ENCODE measurements around the gene TMEM89. TPM values are rescaled to one million over a fixed set of nuclear protein-coding genes. Genes with fewer than 3 reads are reported as not detected.

TMEM89 gene
- total RNA-seq, 1 donor, result not detected

DNA sequence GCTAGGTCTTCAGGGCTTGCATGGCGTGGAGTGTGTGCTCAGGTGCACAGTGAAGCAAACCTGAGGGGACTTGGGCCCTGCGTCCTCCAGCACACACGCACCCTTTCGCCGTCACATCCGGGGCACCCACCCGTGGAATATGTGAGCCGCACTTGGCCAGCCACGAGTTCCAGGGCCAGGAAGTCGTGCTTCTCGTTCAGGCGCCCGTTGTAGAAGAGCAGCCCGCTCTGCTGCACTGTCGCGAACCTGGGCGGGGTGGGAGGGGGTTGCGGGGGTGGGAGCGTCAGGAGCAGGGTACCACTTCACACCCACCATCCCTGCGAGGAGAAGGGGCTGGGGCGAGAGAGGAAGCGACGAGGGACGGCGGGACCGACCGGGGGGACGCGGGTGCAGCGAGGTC lies 34.0 kb upstream of the TMEM89 start:
- Histone ChIP-seq H3K4me1 (ENCODE audit: insufficient read depth, low read length) (peaks cover 3% of the 10 kb centered on the region), H3K4me3 (ENCODE audit: insufficient read depth, low read length) (peak overlapping the region; percentile 70), H3K36me3 (ENCODE audit: insufficient read depth, low read length) (no peaks in the 10 kb centered on the region), H3K4me2 (ENCODE audit: insufficient read depth, low read length) (peak overlapping the region; percentile 77), H3K27me3 (ENCODE audit: insufficient read depth, low read length) (no peaks in the 10 kb centered on the region), H3K79me2 (ENCODE audit: insufficient read depth, low read length) (no peaks in the 10 kb centered on the region), H4K20me1 (ENCODE audit: insufficient read depth, low read length) (no peaks in the 10 kb centered on the region), H3K9me3 (ENCODE audit: low read depth, low read length) (no peaks in the 10 kb centered on the region), H2AFZ (ENCODE audit: low read length) (no peak overlapping the region), H3K27ac (ENCODE audit: low read depth, low read length) (no peak overlapping the region)
- DNase-seq (ENCODE audit: insufficient read length, low spot score, missing footprints), result no peak
- TF ChIP-seq, protein P1, sequence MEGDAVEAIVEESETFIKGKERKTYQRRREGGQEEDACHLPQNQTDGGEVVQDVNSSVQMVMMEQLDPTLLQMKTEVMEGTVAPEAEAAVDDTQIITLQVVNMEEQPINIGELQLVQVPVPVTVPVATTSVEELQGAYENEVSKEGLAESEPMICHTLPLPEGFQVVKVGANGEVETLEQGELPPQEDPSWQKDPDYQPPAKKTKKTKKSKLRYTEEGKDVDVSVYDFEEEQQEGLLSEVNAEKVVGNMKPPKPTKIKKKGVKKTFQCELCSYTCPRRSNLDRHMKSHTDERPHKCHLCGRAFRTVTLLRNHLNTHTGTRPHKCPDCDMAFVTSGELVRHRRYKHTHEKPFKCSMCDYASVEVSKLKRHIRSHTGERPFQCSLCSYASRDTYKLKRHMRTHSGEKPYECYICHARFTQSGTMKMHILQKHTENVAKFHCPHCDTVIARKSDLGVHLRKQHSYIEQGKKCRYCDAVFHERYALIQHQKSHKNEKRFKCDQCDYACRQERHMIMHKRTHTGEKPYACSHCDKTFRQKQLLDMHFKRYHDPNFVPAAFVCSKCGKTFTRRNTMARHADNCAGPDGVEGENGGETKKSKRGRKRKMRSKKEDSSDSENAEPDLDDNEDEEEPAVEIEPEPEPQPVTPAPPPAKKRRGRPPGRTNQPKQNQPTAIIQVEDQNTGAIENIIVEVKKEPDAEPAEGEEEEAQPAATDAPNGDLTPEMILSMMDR (IDR thresholded peaks at IDR 0.05; ENCODE audit: extremely low read depth, low read depth, low read length), result no peak

DNA sequence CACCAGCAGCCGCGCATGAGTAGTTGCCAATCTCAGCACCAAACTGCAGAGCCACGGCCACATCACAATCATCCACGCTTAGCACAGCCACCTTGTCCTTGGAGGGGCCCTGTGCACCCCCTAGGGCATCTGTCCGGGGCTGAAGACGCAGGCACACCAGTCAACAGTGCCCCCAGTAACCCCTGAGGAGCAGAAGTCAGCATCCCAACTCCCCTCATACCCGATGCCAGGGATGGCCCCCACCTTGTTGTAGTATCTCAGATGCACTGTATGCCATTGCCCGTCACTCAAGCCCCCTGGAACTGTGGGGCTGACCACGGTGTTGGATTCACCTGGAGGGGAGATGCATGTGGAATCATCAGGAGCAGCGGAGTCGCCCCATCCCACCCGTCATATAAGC lies 33.5 kb upstream of the TMEM89 start:
- TF ChIP-seq, protein P1 (IDR thresholded peaks at IDR 0.05; ENCODE audit: extremely low read depth, low read depth, low read length), result no peak
- Histone ChIP-seq H3K27ac (ENCODE audit: low read depth, low read length) (no peak overlapping the region), H3K4me2 (ENCODE audit: insufficient read depth, low read length) (no peak overlapping the region), H3K36me3 (ENCODE audit: insufficient read depth, low read length) (no peaks in the 10 kb centered on the region), H3K79me2 (ENCODE audit: insufficient read depth, low read length) (no peaks in the 10 kb centered on the region), H3K4me1 (ENCODE audit: insufficient read depth, low read length) (peaks cover 3% of the 10 kb centered on the region), H4K20me1 (ENCODE audit: insufficient read depth, low read length) (no peaks in the 10 kb centered on the region), H3K4me3 (ENCODE audit: insufficient read depth, low read length) (no peak overlapping the region), H3K27me3 (ENCODE audit: insufficient read depth, low read length) (no peaks in the 10 kb centered on the region), H3K9me3 (ENCODE audit: low read depth, low read length) (no peaks in the 10 kb centered on the region), H2AFZ (ENCODE audit: low read length) (no peak overlapping the region)
- DNase-seq (ENCODE audit: insufficient read length, low spot score, missing footprints), result no peak

DNA sequence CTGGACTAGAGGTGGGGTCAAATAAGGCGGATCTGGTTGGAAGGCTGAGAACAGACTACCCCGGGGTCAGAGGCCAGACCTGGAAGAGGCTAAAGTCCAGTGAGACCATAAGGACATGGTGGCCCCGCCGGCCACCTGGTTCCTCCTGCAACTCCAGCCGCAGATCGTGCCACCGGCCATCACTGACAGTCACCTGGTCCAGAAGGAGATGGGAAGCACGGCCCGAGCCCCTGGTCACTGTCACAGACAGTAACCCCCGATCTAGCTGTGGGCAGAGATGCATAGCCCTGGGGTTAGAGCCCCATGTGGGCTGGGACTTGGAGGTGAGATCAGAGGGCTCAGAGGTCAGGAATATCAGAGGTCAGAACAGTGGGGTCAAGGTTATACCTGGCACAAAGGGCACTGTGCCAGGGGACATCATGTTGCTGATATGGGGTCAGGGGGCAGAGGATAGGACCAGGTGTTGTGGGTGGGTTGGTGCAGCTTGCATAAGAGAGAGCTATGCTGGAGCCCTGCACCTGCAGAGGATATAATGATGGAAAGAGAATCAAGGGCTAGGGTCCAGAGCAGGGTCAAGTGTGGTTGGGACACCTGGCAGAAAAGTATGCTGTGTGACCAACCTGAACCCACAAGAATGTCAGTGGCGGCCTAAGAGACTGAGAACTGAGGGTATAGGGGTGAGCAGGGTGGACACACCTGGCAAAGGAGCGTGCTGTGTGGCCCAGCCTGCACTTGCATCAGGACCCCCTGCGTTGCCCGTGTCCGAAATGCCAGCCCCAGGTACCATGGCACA lies 31.6 kb upstream of the TMEM89 start:
- TF ChIP-seq, protein P1 (IDR thresholded peaks at IDR 0.05; ENCODE audit: extremely low read depth, low read depth, low read length), result no peak
- no peak overlapping the region for H2AFZ ChIP-seq (ENCODE audit: low read length)
- H3K36me3 ChIP-seq (ENCODE audit: insufficient read depth, low read length), result no peaks in the 10 kb centered on the region
- H3K9me3 ChIP-seq (ENCODE audit: low read depth, low read length), result no peaks in the 10 kb centered on the region
- no peak for DNase-seq (ENCODE audit: insufficient read length, low spot score, missing footprints)
- H4K20me1 ChIP-seq (ENCODE audit: insufficient read depth, low read length), result no peaks in the 10 kb centered on the region
- no peak overlapping the region for H3K27ac ChIP-seq (ENCODE audit: low read depth, low read length)
- H3K4me1 ChIP-seq (ENCODE audit: insufficient read depth, low read length), result peaks cover 3% of the 10 kb centered on the region
- H3K79me2 ChIP-seq (ENCODE audit: insufficient read depth, low read length), result no peaks in the 10 kb centered on the region
- H3K4me2 ChIP-seq (ENCODE audit: insufficient read depth, low read length), result no peak overlapping the region
- no peaks in the 10 kb centered on the region for H3K27me3 ChIP-seq (ENCODE audit: insufficient read depth, low read length)
- H3K4me3 ChIP-seq (ENCODE audit: insufficient read depth, low read length), result no peak overlapping the region

DNA sequence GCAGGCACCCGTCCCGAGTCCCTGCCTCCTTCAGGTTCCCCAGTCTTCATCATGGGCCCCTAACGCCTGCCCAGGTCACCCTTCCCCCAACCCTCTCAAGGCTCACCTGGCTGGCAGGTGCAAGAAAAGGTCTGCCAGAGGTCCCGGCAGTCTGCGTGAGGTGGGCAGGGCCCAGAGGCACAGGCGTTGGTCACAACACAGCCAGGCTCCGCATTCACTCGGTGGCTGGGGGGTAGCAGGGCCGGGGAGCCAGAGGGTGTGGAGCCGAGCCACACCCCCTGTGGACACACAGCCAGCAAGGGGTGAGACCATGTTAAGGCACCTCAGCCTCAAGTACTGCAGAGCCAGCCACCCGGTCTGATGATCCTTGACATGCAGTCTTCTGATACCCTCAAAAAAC lies 30.2 kb upstream of the TMEM89 start:
- Histone ChIP-seq H2AFZ (ENCODE audit: low read length) (no peak overlapping the region), H3K4me2 (ENCODE audit: insufficient read depth, low read length) (no peak overlapping the region), H3K27me3 (ENCODE audit: insufficient read depth, low read length) (no peaks in the 10 kb centered on the region), H3K36me3 (ENCODE audit: insufficient read depth, low read length) (no peaks in the 10 kb centered on the region), H3K27ac (ENCODE audit: low read depth, low read length) (no peak overlapping the region), H3K4me1 (ENCODE audit: insufficient read depth, low read length) (peaks cover 3% of the 10 kb centered on the region), H3K9me3 (ENCODE audit: low read depth, low read length) (no peaks in the 10 kb centered on the region), H3K4me3 (ENCODE audit: insufficient read depth, low read length) (no peak overlapping the region), H3K79me2 (ENCODE audit: insufficient read depth, low read length) (no peaks in the 10 kb centered on the region), H4K20me1 (ENCODE audit: insufficient read depth, low read length) (no peaks in the 10 kb centered on the region)
- DNase-seq (ENCODE audit: insufficient read length, low spot score, missing footprints), result no peak
- TF ChIP-seq, protein P1 (IDR thresholded peaks at IDR 0.05; ENCODE audit: extremely low read depth, low read depth, low read length), result no peak
